GM12878 (cell line): ENCODE measurements around the gene NCS1. TPM values are rescaled to one million over a fixed set of nuclear protein-coding genes. Genes with fewer than 3 reads are reported as not detected.

Source experiments
- ATAC-seq: fragments of 200-7000 bp; cut with Tn5 transposase; 3 replicates; pipeline ENCODE4 v1.9.1; 2020; ENCODE audit warnings: mild to moderate bottlenecking, moderate library complexity
- BruUV-seq: library from RNA; stranded (reverse); fragments of 400-500 nt; replicated peaks from 2 replicates; lab custom pipeline; 2021; lab: Mats Ljungman, UMichigan
- CTCF ChIA-PET: fragments of 300-600 bp; sonication (Branson Sonifier 250); formaldehyde crosslinking; extraction: SDS; loops from one replicate; lab custom pipeline; 2021; ENCODE audit warnings: inconsistent platforms; lab: Yijun Ruan, JAX
- POLR2A ChIA-PET: fragments of 350-600 bp; formaldehyde crosslinking; extraction: SDS; loops from one replicate; lab custom pipeline; 2021; ENCODE audit warnings: inconsistent platforms; lab: Charles Lee
- RAD21 ChIA-PET: fragments of 300-600 bp; sonication (Branson Sonifier 250); formaldehyde crosslinking; loops from one replicate; lab custom pipeline; 2023; ENCODE audit warnings: antibody characterized with exemption; ENCODE audit not compliant: unreplicated experiment; lab: Charles Lee
- SMC1A ChIA-PET: fragments of 300-600 bp; sonication (Branson Sonifier 250); formaldehyde crosslinking; loops from one replicate; lab custom pipeline; 2023; ENCODE audit not compliant: unreplicated experiment, uncharacterized antibody; lab: Charles Lee
- DNase-seq: peaks from one replicate; pipeline ENCODE4 v3.0.0-alpha.2; 2011; ENCODE audit warnings: low read depth, low spot score
- FAIRE-seq: peaks from 3 replicates; lab custom pipeline; 2011; peaks lifted over from hg19 to GRCh38; lab: Jason Lieb, UNC
- H2AFZ ChIP-seq: 2 replicates; pipeline ENCODE4 v1.6.0; 2011; ENCODE audit warnings: low read depth, low read length, control low read depth; ENCODE audit not compliant: control insufficient read depth
- H3K27ac ChIP-seq: 2 replicates; pipeline ENCODE4 v1.5.1; 2011; ENCODE audit warnings: control low read depth; ENCODE audit not compliant: control insufficient read depth, insufficient read depth
- H3K27me3 ChIP-seq, 2 experiments: replicated peaks in 1 of 2; 2 replicates each; pipeline versions ENCODE4 v1.6.0 to v1.6.1; 2011; ENCODE audit warnings: low read length in 1 of 2; ENCODE audit not compliant: control insufficient read depth in 2 of 2, insufficient read depth in 2 of 2
- H3K36me3 ChIP-seq, 2 experiments: 2 replicates each; pipeline ENCODE4 v1.5.1; 2011; ENCODE audit warnings: low read length in 1 of 2; ENCODE audit not compliant: control insufficient read depth in 2 of 2, insufficient read depth in 2 of 2
- H3K4me1 ChIP-seq: 2 replicates; pipeline ENCODE4 v1.6.1; 2011; ENCODE audit warnings: mild to moderate bottlenecking, low read length, moderate library complexity, mixed read lengths; ENCODE audit not compliant: control insufficient read depth, insufficient read depth
- H3K4me2 ChIP-seq: 2 replicates; pipeline ENCODE4 v1.6.0; 2011; ENCODE audit warnings: control low read depth; ENCODE audit not compliant: control insufficient read depth, insufficient read depth
- H3K4me3 ChIP-seq: fragments of 200-600 bp; sonication (generic); 2 replicates; pipeline ENCODE4 v1.5.1; 2016
- H3K79me2 ChIP-seq: 2 replicates; pipeline ENCODE4 v1.6.0; 2011; ENCODE audit warnings: low read length; ENCODE audit not compliant: control insufficient read depth, insufficient read depth
- H3K9ac ChIP-seq: 2 replicates; pipeline ENCODE4 v1.8.0; 2011; ENCODE audit warnings: low read length, control low read depth, mixed read lengths; ENCODE audit not compliant: control insufficient read depth, insufficient read depth
- H3K9me3 ChIP-seq: replicated peaks from 3 replicates; pipeline ENCODE4 v1.5.1; 2011; ENCODE audit warnings: mild to moderate bottlenecking, low read length; ENCODE audit not compliant: control insufficient read depth, insufficient read depth
- H4K20me1 ChIP-seq: 2 replicates; pipeline ENCODE4 v1.6.0; 2011; ENCODE audit not compliant: control insufficient read depth, insufficient read depth
- ATF7 ChIP-seq: fragments of 450-650 bp; IDR thresholded peaks from 2 replicates; pipeline ENCODE4 v1.6.1; 2016; ENCODE audit warnings: low read depth, mild to moderate bottlenecking
- BCL11A ChIP-seq: IDR thresholded peaks from 2 replicates; pipeline ENCODE4 v1.6.1; 2011; ENCODE audit warnings: low read depth, low read length
- CBFB ChIP-seq: IDR thresholded peaks from 2 replicates; pipeline ENCODE4 v1.6.1; 2016; ENCODE audit warnings: antibody characterized with exemption, low read depth
- FOXK2 ChIP-seq: fragments of 450-650 bp; IDR thresholded peaks from 2 replicates; pipeline ENCODE4 v1.6.1; 2017; ENCODE audit warnings: mild to moderate bottlenecking, moderate library complexity
- JUNB ChIP-seq: IDR thresholded peaks from 2 replicates; pipeline ENCODE4 v1.6.1; 2016; ENCODE audit warnings: antibody characterized with exemption, mild to moderate bottlenecking
- NRF1 ChIP-seq: conservative IDR thresholded peaks from 2 replicates; pipeline ENCODE4 v1.6.1; 2011; ENCODE audit warnings: mild to moderate bottlenecking, low read depth, low read length, improper control_type of control experiment
- POLR2AphosphoS2 ChIP-seq: IDR thresholded peaks from 2 replicates; pipeline ENCODE4 v1.6.1; 2011; ENCODE audit warnings: low read depth, mild to moderate bottlenecking, low read length, improper control_type of control experiment, moderate library complexity
- POU2F2 ChIP-seq: IDR thresholded peaks from 3 replicates; pipeline ENCODE4 v1.6.1; 2011; ENCODE audit warnings: low read depth, mild to moderate bottlenecking, low read length, borderline replicate concordance
- SMAD1 ChIP-seq: fragments of 450-650 bp; IDR thresholded peaks from 2 replicates; pipeline ENCODE4 v1.6.1; 2018; ENCODE audit warnings: mild to moderate bottlenecking, low read depth; ENCODE audit not compliant: partially characterized antibody
- TARDBP ChIP-seq: IDR thresholded peaks from 2 replicates; pipeline ENCODE4 v1.6.1; 2016; ENCODE audit warnings: borderline replicate concordance
- ZNF217 ChIP-seq: fragments of 450-650 bp; IDR thresholded peaks from 2 replicates; pipeline ENCODE4 v1.6.1; 2017; ENCODE audit warnings: antibody characterized with exemption, mild to moderate bottlenecking
- ZZZ3 ChIP-seq: IDR thresholded peaks from 2 replicates; pipeline ENCODE4 v1.6.1; 2011; ENCODE audit warnings: low read depth; ENCODE audit not compliant: control insufficient read depth, insufficient read length
- WGBS: methylation state at CpG from one replicate; pipeline ENCODE4 v1.1.6; 2016; ENCODE audit warnings: low lambda C conversion rate; ENCODE audit not compliant: insufficient replicate concordance, insufficient coverage; ENCODE audit errors: missing lambda C conversion rate; 5-methylcytosine and 5-hydroxymethylcytosine counted together
- in situ Hi-C: fragments of 300-500 bp; cut with MboI; formaldehyde crosslinking; loops from 9 replicates; pipeline ENCODE4 v1.14.3; 2018; ENCODE audit warnings: mixed read lengths
- intact Hi-C: fragments of 100-400 bp; cut with micrococcal nuclease; formaldehyde crosslinking; loops from one replicate; pipeline ENCODE4 v1.14.2; 2022; ENCODE audit not compliant: unreplicated experiment
- polyA plus RNA-seq, 11 experiments: library from polyadenylated mRNA; depleted of rRNA in 4 of 11; unstranded in 6 of 11; stranded (reverse) in 5 of 11; fragments of >200 nt; fragmentation: Nextera tagmentation in 4 of 11; fragmentation: Illumina TruSeq in 1 of 11; extraction: Ambion mirVana in 4 of 11; extraction: Trizol in 1 of 11; gene quantifications; 1 replicate in 1 of 11; 2 replicates in 10 of 11; pipeline versions ENCODE4 v1.2.1 to v1.2.3, GENCODE V29; 2011 to 2016; ENCODE audit warnings: inconsistent platforms in 2 of 11, missing spikeins in 2 of 11, low read depth in 1 of 11
- total RNA-seq, 4 experiments: library from RNA; depleted of rRNA in 3 of 4; stranded (reverse); fragments of >200 nt in 3 of 4; fragmentation: Illumina TruSeq in 1 of 4; extraction: Trizol in 1 of 4; gene quantifications; 2 replicates each; pipeline versions ENCODE4 v1.2.1 to v1.2.3, GENCODE V29; 2013 to 2021
- TF ChIP-seq, protein P1 (sequence below): IDR thresholded peaks from 2 replicates; pipeline ENCODE4 v1.6.1; 2012; ENCODE audit warnings: low read depth, low read length, improper control_type of control experiment
- TF ChIP-seq, protein P2 (sequence below): fragments of 450-650 bp; IDR thresholded peaks from 2 replicates; pipeline ENCODE4 v1.6.1; 2017; ENCODE audit warnings: mild to moderate bottlenecking
- TF ChIP-seq, protein P3 (sequence below): fragments of 450-650 bp; IDR thresholded peaks from 2 replicates; pipeline ENCODE4 v1.6.1; 2014; ENCODE audit warnings: mild to moderate bottlenecking

NCS1 gene
- total and polyA plus RNA-seq, 10 of the 15 experiments (the other 5 are each of a cell fraction or from before 2014, with no cell fraction given): 0.04 to 0.22 (median 0.06) TPM; not detected in 4

DNA sequence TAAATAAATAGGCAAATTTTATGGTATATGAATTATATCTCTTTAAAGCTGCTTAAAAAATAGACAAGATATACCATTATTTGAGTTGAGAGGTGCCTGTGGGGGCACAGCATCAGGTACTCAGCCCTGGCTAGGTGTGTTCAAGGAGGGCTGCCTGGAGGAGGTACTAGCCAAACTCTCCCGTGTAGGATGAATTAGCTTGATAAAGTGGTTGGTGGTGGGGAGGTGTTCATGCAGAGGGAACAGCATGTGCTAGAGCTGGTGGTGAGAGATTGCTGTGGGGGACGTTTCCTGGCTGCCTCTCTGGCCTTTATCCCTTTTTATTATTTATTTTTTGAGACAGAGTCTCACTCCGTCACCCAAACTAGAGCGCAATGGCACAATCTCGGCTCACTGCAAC, 23.2 kb upstream of the NCS1 start:
- no TSS peak for BruUV-seq
- intact Hi-C loops: no loop called here
- H3K4me1 ChIP-seq: no peaks in the 10 kb centered on the region
- SMC1A ChIA-PET: no interaction called here
- no peak for DNase-seq
- no peaks in the 10 kb centered on the region for H3K36me3 ChIP-seq
- no peak for ATAC-seq
- 56% methylated on average over 5 of the region's 5 CpGs for WGBS
- no peaks in the 10 kb centered on the region for H3K79me2 ChIP-seq
- no peak overlapping the region for H3K27ac ChIP-seq
- no peak overlapping the region for H3K4me3 ChIP-seq
- TF ChIP-seq, protein P1, sequence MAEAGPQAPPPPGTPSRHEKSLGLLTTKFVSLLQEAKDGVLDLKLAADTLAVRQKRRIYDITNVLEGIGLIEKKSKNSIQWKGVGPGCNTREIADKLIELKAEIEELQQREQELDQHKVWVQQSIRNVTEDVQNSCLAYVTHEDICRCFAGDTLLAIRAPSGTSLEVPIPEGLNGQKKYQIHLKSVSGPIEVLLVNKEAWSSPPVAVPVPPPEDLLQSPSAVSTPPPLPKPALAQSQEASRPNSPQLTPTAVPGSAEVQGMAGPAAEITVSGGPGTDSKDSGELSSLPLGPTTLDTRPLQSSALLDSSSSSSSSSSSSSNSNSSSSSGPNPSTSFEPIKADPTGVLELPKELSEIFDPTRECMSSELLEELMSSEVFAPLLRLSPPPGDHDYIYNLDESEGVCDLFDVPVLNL: no peak
- no peak for TF ChIP-seq BCL11A
- TF ChIP-seq ZNF217: no peak
- TF ChIP-seq JUNB: no peak
- TF ChIP-seq POLR2AphosphoS2: no peak
- TF ChIP-seq NRF1: no peak
- TF ChIP-seq SMAD1: no peak
- TF ChIP-seq ZZZ3: no peak
- no peak for TF ChIP-seq POU2F2
- TF ChIP-seq, protein P2, sequence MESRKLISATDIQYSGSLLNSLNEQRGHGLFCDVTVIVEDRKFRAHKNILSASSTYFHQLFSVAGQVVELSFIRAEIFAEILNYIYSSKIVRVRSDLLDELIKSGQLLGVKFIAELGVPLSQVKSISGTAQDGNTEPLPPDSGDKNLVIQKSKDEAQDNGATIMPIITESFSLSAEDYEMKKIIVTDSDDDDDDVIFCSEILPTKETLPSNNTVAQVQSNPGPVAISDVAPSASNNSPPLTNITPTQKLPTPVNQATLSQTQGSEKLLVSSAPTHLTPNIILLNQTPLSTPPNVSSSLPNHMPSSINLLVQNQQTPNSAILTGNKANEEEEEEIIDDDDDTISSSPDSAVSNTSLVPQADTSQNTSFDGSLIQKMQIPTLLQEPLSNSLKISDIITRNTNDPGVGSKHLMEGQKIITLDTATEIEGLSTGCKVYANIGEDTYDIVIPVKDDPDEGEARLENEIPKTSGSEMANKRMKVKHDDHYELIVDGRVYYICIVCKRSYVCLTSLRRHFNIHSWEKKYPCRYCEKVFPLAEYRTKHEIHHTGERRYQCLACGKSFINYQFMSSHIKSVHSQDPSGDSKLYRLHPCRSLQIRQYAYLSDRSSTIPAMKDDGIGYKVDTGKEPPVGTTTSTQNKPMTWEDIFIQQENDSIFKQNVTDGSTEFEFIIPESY: no peak
- no peak for TF ChIP-seq ATF7
- no peak for TF ChIP-seq FOXK2
- TF ChIP-seq, protein P3, sequence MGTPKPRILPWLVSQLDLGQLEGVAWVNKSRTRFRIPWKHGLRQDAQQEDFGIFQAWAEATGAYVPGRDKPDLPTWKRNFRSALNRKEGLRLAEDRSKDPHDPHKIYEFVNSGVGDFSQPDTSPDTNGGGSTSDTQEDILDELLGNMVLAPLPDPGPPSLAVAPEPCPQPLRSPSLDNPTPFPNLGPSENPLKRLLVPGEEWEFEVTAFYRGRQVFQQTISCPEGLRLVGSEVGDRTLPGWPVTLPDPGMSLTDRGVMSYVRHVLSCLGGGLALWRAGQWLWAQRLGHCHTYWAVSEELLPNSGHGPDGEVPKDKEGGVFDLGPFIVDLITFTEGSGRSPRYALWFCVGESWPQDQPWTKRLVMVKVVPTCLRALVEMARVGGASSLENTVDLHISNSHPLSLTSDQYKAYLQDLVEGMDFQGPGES: no peak
- TF ChIP-seq TARDBP: no peak
- no peak for TF ChIP-seq CBFB
- no peak overlapping the region for H2AFZ ChIP-seq
- CTCF ChIA-PET: interaction anchor here (0.7 kb wide), 1 partner anchor 8 kb away, joined by 3 read pairs; no protein-coding TSS in a partner anchor
- no peaks in the 10 kb centered on the region for H3K27me3 ChIP-seq
- FAIRE-seq: no peak
- no peak overlapping the region for H3K9ac ChIP-seq
- H3K9me3 ChIP-seq: no peaks in the 10 kb centered on the region
- POLR2A ChIA-PET: no interaction called here
- no peaks in the 10 kb centered on the region; the same call in 1 of the 2 replicates for H4K20me1 ChIP-seq
- H3K4me2 ChIP-seq: no peak overlapping the region
- in situ Hi-C loops: no loop called here
- RAD21 ChIA-PET: no interaction called here
